ENCODE results near the gene PIGS.
"Not testable (repeated sequence)": the region's sequence is repeated elsewhere in the genome, so short reads cannot be mapped to it uniquely, and the experiment has no call there.

PIGS gene

DNA sequence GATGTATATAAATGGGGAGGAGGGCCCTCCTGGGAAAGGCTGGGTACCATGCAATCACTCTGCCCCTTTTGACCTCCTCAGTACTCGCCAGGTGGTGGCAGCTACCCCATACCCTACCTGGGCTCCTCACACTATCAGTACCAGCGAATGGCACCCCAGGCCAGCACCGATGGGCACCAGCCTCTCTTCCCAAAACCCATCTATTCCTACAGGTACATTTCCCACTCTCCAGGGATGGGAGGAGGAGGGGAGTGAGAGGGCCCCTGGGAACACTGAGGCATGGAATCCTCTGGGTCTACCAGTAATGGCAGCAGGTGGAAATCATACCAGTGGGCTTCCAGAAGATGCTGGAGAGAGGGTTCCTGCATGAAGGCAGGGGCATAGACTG lies 42.3 kb downstream of the PIGS start:
- DNase-seq (ENCODE audit: low spot score), result no peak

DNA sequence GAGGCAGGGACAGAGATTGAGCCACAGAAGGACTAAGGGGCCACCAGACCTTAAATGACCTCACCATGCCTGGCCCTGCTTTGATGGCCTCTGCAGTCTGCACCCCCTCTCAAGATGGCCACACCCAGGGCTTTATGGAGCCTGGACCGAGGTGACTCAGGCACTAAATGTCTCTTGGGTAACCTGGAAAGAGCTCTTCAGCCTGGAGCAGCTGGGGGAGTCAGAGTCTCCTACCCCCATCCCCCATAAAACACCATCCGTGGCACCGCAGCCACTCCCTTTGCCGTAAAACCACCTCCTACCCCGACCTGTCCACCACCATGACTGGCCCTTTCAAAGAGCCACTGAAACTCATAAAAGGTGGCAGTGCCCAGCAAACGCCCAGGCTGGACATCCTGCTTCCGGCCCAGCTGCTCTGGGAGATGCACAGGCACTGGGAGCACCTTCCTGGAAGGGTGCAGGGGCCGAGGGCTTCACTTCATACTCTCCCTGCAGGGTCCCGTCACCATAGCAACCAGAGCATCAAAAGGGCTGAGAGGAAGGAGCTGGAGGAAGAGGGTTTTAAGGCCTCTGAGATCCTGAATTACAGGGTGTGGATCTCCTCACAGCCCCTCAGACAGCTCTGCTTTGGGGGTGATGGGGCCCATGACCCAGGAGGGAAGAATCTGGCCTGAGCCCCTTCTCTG lies 42.9 kb downstream of the PIGS start:
- no peak for DNase-seq (ENCODE audit: low spot score)

DNA sequence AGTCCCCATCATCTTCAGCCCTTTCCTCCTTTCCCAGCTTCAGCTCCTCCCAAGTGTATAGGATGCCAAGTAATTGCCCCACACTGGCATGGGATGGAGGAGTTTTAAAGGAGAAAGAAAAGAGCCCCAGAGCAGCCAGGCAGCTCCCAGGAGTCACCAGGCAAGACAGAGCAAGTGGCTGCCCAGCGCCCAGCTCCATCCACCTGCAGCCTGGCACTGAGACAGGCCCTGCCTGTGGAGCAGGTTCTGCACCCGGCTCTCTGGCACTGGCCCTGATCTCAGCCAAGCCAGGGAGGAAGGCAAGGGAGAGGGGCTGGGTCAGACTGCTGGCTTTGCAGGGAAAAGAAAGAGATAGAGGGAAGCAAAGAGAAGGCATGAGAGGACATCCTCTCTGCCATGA lies 43.5 kb downstream of the PIGS start:
- no peak for DNase-seq (ENCODE audit: low spot score)

- DNase-seq (ENCODE audit: low spot score), result no peak
Measured at GRCh38 chr17:28527181-28527681, 44.1 kb downstream of the PIGS start.

GRCh38 chr17:28526381-28526780 lies 44.9 kb downstream of the PIGS start:
- DNase-seq (ENCODE audit: low spot score), result no peak

- no peak for DNase-seq (ENCODE audit: low spot score)
Measured at GRCh38 chr17:28524476-28525424, 46.6 kb downstream of the PIGS start.

- DNase-seq (ENCODE audit: low spot score), result no peak
Measured at GRCh38 chr17:28523876-28524275, 47.4 kb downstream of the PIGS start.

DNA sequence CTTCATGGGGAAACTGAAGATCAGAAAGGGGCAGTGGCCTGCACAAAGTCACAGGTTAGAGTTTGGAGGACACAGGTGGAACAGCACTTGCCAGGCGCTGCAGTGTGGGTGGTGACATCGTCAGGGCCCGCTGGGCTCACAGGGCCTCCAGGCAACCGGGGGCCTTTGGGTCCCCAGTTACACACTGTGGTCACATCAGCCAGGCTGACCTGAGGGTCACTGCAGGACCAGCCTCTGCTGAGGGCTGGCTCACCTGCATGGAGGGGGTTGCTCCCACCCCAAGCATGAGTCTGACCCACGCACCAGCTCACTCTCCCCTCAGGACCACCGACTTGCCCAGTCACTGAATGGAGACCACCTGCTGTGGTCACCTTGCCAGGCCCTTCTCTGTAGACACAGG lies 48.1 kb downstream of the PIGS start:
- DNase-seq (ENCODE audit: low spot score), result no peak

- DNase-seq (ENCODE audit: low spot score), result not testable (repeated sequence)
Measured at GRCh38 chr17:28522281-28522680, 49.0 kb downstream of the PIGS start.

- no peak for DNase-seq (ENCODE audit: low spot score)
Measured at GRCh38 chr17:28521311-28522085, 49.8 kb downstream of the PIGS start.

DNA sequence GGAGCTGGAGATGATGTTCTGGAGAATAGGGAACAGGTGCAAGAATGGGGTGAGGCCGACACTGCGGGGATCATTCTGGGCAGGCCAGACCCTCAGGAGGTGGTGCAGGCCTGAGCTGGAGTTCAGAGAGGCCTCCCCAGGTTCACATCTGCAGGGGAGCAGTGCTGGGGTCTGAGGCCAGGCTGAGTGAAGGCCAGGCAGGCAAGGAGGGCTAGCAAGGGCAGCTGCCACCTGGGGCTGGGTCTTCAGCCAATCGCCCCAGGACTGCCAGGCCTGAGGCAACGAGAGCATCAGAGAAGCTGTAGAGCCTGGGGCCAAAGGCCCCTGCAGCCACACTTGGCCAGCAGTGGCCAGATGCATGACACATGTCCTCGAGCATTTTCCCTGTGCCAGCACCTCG lies 50.6 kb downstream of the PIGS start:
- DNase-seq (ENCODE audit: low spot score), result no peak

DNA sequence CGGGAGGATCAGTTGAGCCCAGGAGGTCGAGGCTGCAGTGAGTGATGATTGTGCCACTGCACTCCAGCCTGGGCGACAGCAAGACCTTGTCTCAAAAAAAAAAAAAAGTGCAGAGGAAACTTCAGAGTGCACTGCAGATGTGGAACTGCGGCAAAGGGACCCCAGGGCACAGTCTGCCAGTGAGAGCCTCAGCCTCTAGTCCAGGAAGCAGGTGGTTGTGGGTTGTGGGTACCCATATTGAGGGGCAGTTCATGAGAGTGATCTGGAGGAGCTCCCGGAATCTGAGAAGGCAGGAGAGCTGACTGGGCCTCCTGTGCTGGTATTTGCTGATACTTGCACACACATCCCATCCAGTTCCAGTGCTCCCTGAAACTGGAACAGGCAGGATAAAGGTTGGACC lies 52.1 kb downstream of the PIGS start:
- DNase-seq (ENCODE audit: low spot score), result peak; percentile 26

- no peak for DNase-seq (ENCODE audit: low spot score)
Measured at GRCh38 chr17:28518578-28518977, 52.7 kb downstream of the PIGS start.

- peak; percentile 39 for DNase-seq (ENCODE audit: low spot score)
Measured at GRCh38 chr17:28518132-28518531, 53.2 kb downstream of the PIGS start.

DNA sequence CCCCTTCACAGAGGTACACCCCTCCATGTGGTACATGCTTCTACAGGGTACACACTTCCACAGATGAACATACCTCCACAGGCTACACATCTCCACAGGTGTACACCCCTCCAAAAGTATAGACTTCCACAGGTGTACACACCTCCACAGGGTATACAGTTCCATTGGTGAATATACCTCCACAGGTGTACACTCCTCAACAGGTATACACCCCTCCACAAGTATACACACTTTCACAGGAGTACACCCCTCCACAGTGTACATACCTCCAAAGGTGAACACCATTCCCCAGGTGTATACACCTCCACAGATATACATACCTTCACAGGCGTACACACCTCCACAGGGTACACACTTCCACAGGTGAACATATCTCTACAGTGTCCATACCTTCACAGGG lies 55.8 kb downstream of the PIGS start:
- no peak for DNase-seq (ENCODE audit: low spot score)

- no peak for DNase-seq (ENCODE audit: low spot score)
Measured at GRCh38 chr17:28514561-28515002, 56.7 kb downstream of the PIGS start.

DNA sequence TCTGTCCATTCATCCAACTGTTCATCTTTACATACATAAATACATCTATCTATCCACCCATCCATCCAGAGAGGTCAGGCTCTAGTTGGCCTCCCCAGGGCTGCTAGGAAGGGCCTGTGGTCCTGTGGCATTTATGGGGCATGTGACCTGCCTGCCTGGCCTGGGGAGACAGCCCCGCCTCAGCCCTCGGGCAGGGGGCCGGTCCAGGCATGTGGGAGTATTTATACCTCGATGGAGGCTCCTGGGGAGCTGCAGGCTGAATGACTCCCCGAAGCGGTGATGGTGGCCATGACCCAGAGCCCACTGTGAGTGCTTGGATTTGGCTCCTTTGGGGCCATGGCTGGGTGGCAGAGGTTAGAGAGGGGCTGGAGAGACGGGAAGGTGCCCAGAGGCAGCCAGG lies 57.8 kb downstream of the PIGS start:
- DNase-seq (ENCODE audit: low spot score), result no peak

- DNase-seq (ENCODE audit: low spot score), result no peak
Measured at GRCh38 chr17:28511858-28512461, 59.4 kb downstream of the PIGS start.

DNA sequence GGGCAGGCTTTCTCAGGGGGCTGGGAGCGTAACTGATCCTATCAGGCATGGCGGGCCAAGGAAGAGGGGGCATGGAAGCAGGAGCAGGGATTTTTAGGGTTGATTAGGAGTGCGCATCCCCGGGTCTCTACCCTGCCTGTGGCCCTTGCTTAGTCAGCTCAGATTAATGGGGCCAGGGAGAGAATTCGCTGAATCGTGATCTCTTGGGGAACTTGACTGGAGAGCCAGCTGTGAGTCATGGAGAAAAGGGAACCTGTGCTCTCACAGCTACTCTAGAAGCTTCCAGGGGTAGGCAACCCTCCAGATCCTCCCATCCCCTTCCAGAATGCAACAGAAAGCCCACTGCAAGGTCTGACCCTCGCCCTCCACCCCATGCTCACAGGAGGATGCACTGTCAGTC lies 61.5 kb downstream of the PIGS start:
- DNase-seq (ENCODE audit: low spot score), result no peak

DNA sequence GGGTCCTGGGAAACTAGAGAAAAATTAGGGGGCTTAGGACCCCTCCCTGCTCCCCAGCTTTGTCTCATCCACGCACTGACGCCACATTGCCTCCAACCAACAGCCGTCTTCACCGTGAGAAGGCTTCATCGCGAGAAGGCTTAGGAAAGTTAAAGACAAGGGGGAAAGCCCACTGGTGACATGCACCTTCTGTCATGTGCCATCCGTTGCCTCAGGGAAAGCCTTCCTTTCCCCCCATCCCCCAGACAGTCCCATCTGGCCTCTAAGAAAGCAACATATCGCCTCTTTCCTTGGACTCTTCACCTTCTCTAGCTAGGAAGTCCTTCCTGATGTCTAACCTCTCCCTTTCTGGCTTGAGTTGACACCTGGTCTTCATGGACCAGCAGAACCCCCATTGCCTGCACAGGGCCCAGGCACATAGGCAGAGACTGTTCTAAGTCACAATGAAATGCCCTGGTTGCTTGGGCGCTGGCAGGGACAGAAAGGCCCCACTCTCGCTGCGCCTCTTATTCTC lies 63.1 kb downstream of the PIGS start:
- DNase-seq (ENCODE audit: low spot score), result no peak

DNA sequence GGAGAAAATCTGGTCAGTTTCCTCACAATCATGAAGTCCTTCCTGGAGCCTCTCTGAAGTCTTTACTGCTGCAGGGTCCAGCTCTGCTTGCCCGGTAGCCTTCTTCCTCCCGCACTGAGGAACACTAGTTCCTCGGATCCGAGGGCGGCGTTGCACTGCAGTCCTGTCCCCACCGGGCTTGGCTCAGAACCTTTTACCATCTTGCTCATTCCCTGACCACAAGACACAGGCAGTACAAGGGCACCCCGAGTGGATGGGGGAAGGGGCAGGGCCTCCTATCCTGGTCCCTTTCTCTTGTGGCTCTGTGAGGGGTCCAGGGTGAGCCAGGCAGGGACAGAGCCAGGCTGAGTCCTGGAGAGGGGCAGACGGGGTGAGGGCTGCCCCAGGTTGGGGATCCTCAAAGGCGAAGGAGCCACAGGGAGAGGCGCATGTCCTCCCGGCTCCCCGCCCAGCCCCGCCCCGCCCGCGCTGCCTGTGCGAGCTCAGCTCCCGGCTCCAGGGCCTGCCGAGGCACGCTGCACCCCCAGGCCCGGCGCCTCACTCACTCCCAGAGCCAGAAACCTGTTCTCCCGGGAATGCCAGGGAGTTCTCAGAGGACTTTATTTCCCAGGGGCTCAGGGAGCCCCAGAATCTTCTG lies 63.6 kb downstream of the PIGS start:
- DNase-seq (ENCODE audit: low spot score), result no peak

All from NAMALWA (cell line).